ENCODE data around the gene CD81. TPM values are rescaled to one million over a fixed set of nuclear protein-coding genes. Genes with fewer than 3 reads are reported as not detected.

Gene CD81
- polyA plus RNA-seq, 1 experiment, result 260 TPM

DNA sequence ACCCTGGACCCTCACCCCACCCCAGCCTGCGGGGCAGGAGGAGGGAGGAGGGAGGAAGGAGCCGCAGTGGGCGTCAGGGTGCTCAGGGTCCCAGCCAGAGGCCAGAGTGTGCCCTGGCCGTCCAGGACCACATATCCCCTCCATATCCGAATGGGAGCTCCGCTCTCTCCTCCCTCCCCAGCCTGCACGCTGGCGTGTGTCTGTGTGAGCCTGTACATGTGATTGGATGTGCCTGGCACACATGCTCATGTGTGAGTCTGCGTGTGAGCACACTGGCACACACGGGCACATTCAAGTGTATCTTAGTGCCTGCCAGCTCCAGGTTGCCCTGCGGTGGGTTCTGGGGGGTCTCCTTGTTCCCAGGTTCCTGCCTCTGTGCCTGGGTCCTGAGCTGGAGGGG, 31.6 kb downstream of the CD81 start:
- no peak for DNase-seq (ENCODE audit: low read depth, low spot score)
- ChIA-PET CTCF (interaction anchor here (0.9 to 2.7 kb wide), 3 partner anchors 8 to 123 kb away, joined by 3 to 20 read pairs (median 7); partner anchors contain the start of gene TSSC4), POLR2A (interaction anchor here (0.7 to 1.3 kb wide), 2 partner anchors 18 to 32 kb away, joined by 4 to 6 read pairs; partner anchors contain the start of gene CD81)

DNA sequence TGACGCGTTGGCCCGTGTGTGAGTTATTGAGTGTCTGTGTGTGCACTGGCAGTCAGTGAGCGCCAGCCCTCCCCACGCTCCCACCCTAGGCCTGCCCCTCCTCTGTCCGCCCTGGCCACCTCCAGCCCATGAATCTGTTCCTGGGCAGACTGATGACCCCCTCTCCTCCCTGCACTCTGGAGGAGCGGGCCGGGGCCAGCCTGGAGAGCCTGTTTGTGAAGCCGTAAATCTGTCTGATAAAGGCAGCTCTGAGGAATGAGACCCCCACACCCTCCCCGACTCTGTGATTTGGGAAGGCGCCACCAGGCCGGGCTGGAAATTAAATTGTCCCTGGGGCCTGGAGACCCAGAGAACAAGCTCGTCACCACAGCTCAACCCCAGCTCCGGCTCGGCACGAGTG, 32.0 kb downstream of the CD81 start:
- CTCF ChIA-PET, result interaction anchor here (1.7 to 2.7 kb wide), 2 partner anchors 8 to 11 kb away, joined by 7 to 20 read pairs; partner anchors contain the start of gene TSSC4
- POLR2A ChIA-PET, result interaction anchor here (0.7 to 1.3 kb wide), 2 partner anchors 19 to 32 kb away, joined by 4 to 6 read pairs; partner anchors contain the start of gene CD81
- no peak for DNase-seq (ENCODE audit: low read depth, low spot score)
- Histone ChIP-seq H3K27ac (ENCODE audit: low read depth, low read length) (no peak overlapping the region), H3K4me3 (ENCODE audit: low read depth, low read length) (no peak overlapping the region), H3K27me3 (ENCODE audit: control insufficient read depth, insufficient read depth, low read length) (peaks cover 13% of the 10 kb centered on the region), H3K9me3 (ENCODE audit: control insufficient read depth, insufficient read depth, low read length) (no peaks in the 10 kb centered on the region; the same call in 1 of the 2 replicates)
- TF ChIP-seq, protein P1, sequence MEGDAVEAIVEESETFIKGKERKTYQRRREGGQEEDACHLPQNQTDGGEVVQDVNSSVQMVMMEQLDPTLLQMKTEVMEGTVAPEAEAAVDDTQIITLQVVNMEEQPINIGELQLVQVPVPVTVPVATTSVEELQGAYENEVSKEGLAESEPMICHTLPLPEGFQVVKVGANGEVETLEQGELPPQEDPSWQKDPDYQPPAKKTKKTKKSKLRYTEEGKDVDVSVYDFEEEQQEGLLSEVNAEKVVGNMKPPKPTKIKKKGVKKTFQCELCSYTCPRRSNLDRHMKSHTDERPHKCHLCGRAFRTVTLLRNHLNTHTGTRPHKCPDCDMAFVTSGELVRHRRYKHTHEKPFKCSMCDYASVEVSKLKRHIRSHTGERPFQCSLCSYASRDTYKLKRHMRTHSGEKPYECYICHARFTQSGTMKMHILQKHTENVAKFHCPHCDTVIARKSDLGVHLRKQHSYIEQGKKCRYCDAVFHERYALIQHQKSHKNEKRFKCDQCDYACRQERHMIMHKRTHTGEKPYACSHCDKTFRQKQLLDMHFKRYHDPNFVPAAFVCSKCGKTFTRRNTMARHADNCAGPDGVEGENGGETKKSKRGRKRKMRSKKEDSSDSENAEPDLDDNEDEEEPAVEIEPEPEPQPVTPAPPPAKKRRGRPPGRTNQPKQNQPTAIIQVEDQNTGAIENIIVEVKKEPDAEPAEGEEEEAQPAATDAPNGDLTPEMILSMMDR (IDR thresholded peaks at IDR 0.05; ENCODE audit: low read depth, low read length), result no peak

More for the DNA sequence above, 31.6 kb downstream of the CD81 start:
- H3K27ac ChIP-seq (ENCODE audit: low read depth, low read length), result no peak overlapping the region
- H3K9me3 ChIP-seq (ENCODE audit: control insufficient read depth, insufficient read depth, low read length), result no peaks in the 10 kb centered on the region; the same call in 1 of the 2 replicates
- H3K27me3 ChIP-seq (ENCODE audit: control insufficient read depth, insufficient read depth, low read length), result peaks cover 13% of the 10 kb centered on the region
- TF ChIP-seq, protein P1 (IDR thresholded peaks at IDR 0.05; ENCODE audit: low read depth, low read length), result no peak
- H3K4me3 ChIP-seq (ENCODE audit: low read depth, low read length), result no peak overlapping the region

DNA sequence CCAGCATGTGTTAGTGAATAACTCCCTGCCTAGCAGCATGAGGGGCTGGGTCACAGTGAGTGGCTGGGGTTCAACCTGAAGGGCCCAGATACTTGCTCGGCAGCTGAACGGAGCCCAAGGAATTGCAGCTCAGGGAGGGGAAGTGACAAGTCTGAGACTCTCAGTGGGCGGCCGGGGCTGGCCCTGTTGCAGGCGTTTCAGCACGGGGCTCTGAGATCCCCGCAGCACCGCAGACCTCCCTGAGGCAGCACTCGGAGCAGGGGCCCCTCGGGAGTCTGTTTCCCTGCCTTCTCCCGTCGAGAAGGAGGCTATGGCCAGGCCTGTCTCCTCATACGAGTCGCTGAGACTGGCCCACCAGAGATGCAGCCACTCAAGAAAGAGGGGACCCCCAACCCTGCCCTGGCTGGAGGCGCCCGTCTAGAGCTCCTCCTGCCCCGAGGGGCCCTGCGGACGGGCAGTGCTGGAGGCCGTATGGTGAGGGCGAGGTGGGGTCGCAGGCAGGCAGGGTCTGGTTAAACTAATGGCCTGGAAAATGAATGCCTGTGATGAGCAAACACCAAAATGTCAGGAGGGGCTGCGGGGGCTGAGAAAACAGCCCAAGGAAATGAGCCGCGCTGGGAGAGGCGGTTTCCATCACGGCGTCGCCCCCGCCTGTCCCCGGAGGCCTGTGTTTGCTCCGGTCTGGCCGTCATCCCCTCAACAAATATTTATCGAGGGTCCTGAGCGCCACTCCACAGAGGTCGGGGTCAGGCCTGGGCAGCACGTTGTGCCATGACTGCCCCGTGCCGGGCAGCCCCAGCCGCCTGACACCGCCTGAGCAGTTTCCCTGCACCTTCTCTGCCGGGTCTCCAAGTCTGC, 32.7 kb downstream of the CD81 start:
- no peak overlapping the region for H3K4me3 ChIP-seq (ENCODE audit: low read depth, low read length)
- ChIA-PET POLR2A (interaction anchor here (1.3 kb wide), 1 partner anchor 33 kb away, joined by 4 read pairs; the partner anchor contains the start of gene CD81), CTCF (interaction anchor here (1.7 to 2.7 kb wide), 2 partner anchors 9 to 10 kb away, joined by 7 to 20 read pairs; partner anchors contain the start of gene TSSC4)
- TF ChIP-seq, protein P1 (IDR thresholded peaks at IDR 0.05; ENCODE audit: low read depth, low read length), result no peak
- peaks cover 13% of the 10 kb centered on the region for H3K27me3 ChIP-seq (ENCODE audit: control insufficient read depth, insufficient read depth, low read length)
- H3K9me3 ChIP-seq (ENCODE audit: control insufficient read depth, insufficient read depth, low read length), result no peaks in the 10 kb centered on the region; the same call in 1 of the 2 replicates
- no peak for DNase-seq (ENCODE audit: low read depth, low spot score)
- no peak overlapping the region for H3K27ac ChIP-seq (ENCODE audit: low read depth, low read length)

DNA sequence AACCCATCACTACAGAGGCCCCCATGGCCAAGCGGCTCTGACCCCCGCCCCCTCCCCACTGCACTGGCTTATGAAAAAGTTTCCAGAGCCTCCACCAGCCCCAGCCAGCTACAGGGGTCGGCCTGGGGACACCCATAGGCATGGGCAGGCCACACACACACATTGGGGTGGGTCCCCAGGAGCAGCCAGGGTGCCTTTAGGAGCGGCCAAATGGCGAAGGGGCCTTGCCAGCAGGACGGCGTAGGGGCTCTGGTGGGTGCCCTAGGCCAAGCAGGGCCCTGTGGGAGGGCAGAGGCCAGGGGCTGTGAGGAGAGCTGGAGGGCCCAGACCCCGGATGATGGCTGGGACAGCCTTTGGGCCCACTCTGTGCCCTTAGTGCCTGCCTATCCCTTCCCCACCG, 33.5 kb downstream of the CD81 start:
- H3K4me3 ChIP-seq (ENCODE audit: low read depth, low read length), result no peak overlapping the region
- peaks cover 13% of the 10 kb centered on the region for H3K27me3 ChIP-seq (ENCODE audit: control insufficient read depth, insufficient read depth, low read length)
- ChIA-PET CTCF (interaction anchor here (2.7 kb wide), 1 partner anchor 9 kb away, joined by 20 read pairs; no protein-coding TSS in a partner anchor), POLR2A (no interaction called here)
- DNase-seq (ENCODE audit: low read depth, low spot score), result no peak
- H3K9me3 ChIP-seq (ENCODE audit: control insufficient read depth, insufficient read depth, low read length), result no peaks in the 10 kb centered on the region; the same call in 1 of the 2 replicates
- H3K27ac ChIP-seq (ENCODE audit: low read depth, low read length), result no peak overlapping the region
- TF ChIP-seq, protein P1 (IDR thresholded peaks at IDR 0.05; ENCODE audit: low read depth, low read length), result no peak
